Left ventricle myocardium inferior (tissue), 1 donor: ENCODE results near the gene CIAO3. TPM values are rescaled to one million over a fixed set of nuclear protein-coding genes. Genes with fewer than 3 reads are reported as not detected.

Experiments used
- DNase-seq: peaks from one replicate; pipeline ENCODE4 v3.0.0-alpha.2; 2020
- H3K27ac ChIP-seq: fragments of 200-600 bp; replicated peaks from 2 replicates; pipeline ENCODE4 v1.8.0; 2021
- H3K27me3 ChIP-seq: fragments of 200-600 bp; 2 replicates; pipeline ENCODE4 v1.8.0; 2021; ENCODE audit warnings: low read depth
- H3K36me3 ChIP-seq: fragments of 200-600 bp; 2 replicates; pipeline ENCODE4 v1.8.0; 2021
- H3K4me1 ChIP-seq: fragments of 200-600 bp; 2 replicates; pipeline ENCODE4 v1.8.0; 2021
- H3K4me3 ChIP-seq: fragments of 200-600 bp; 2 replicates; pipeline ENCODE4 v1.8.0; 2021; ENCODE audit warnings: mild to moderate bottlenecking, moderate library complexity
- H3K9me3 ChIP-seq: fragments of 200-600 bp; replicated peaks from 2 replicates; pipeline ENCODE4 v1.8.0; 2021
- CTCF ChIP-seq: fragments of 200-600 bp; IDR thresholded peaks from 2 replicates; pipeline ENCODE4 v1.8.0; 2021; ENCODE audit warnings: antibody characterized with exemption, mild to moderate bottlenecking, borderline replicate concordance
- intact Hi-C: fragments of 100-400 bp; cut with micrococcal nuclease; formaldehyde crosslinking; loops from one replicate; pipeline ENCODE4 v1.11.0; 2022
- total RNA-seq: library from RNA; stranded (reverse); fragmentation: NEBNext Ultra II Directional; extraction: Animal tissue kit (Norgen Biotek cat#: 25700); gene quantifications from one replicate; pipeline ENCODE4 v1.2.1, GENCODE V29; 2021
- donor health status: DM: no; HTN: yes; CAD: no; lungs with severe emphysema.

The CIAO3 gene
- total RNA-seq, 1 donor from 2014 or later = 30.3 TPM

GRCh38 chr16:719815-720446 is 20.9 kb downstream of the CIAO3 start:
- H3K27me3 ChIP-seq = no peaks in the 10 kb centered on the region
- H3K9me3 ChIP-seq = no peaks in the 10 kb centered on the region
- peak; percentile 21 for TF ChIP-seq CTCF
- no peaks in the 10 kb centered on the region for H3K36me3 ChIP-seq
- intact Hi-C loops = no loop called here
- no peak for DNase-seq
- H3K27ac ChIP-seq = peak overlapping the region; percentile 97
- H3K4me3 ChIP-seq = peak overlapping the region; percentile 96
- H3K4me1 ChIP-seq = peaks cover 57% of the 10 kb centered on the region

- H3K27me3 ChIP-seq = no peaks in the 10 kb centered on the region
- H3K27ac ChIP-seq = no peak overlapping the region
- intact Hi-C loops = no loop called here
- no peak for TF ChIP-seq CTCF
- H3K9me3 ChIP-seq = no peaks in the 10 kb centered on the region
- H3K4me1 ChIP-seq = peaks cover 65% of the 10 kb centered on the region
- no peak overlapping the region for H3K4me3 ChIP-seq
- no peaks in the 10 kb centered on the region for H3K36me3 ChIP-seq
- DNase-seq = no peak
These were observed 21.9 kb downstream of the CIAO3 start for GRCh38 chr16:718922-719321.

- H3K9me3 ChIP-seq = no peaks in the 10 kb centered on the region
- no peak overlapping the region for H3K27ac ChIP-seq
- peaks cover 65% of the 10 kb centered on the region for H3K4me1 ChIP-seq
- H3K4me3 ChIP-seq = no peak overlapping the region
- intact Hi-C loops = no loop called here
- no peak for TF ChIP-seq CTCF
- no peaks in the 10 kb centered on the region for H3K36me3 ChIP-seq
- no peaks in the 10 kb centered on the region for H3K27me3 ChIP-seq
- DNase-seq = no peak
These were observed 22.4 kb downstream of the CIAO3 start for GRCh38 chr16:718389-718788.

GRCh38 chr16:717450-718245 is 23.1 kb downstream of the CIAO3 start:
- Histone ChIP-seq H3K4me1 (peaks cover 65% of the 10 kb centered on the region), H3K27ac (no peak overlapping the region), H3K27me3 (no peaks in the 10 kb centered on the region), H3K4me3 (no peak overlapping the region), H3K9me3 (no peaks in the 10 kb centered on the region), H3K36me3 (no peaks in the 10 kb centered on the region)
- TF ChIP-seq CTCF = no peak
- intact Hi-C loops = no loop called here
- no peak for DNase-seq

GRCh38 chr16:716768-717325 is 23.9 kb downstream of the CIAO3 start:
- Histone ChIP-seq H3K27me3 (no peaks in the 10 kb centered on the region), H3K9me3 (no peaks in the 10 kb centered on the region), H3K4me3 (peak overlapping the region; percentile 91), H3K36me3 (no peaks in the 10 kb centered on the region), H3K27ac (no peak overlapping the region), H3K4me1 (peaks cover 62% of the 10 kb centered on the region)
- TF ChIP-seq CTCF = no peak
- intact Hi-C loops = no loop called here
- DNase-seq = no peak
